CD14-positive monocyte (primary cell): ENCODE results near the gene CD248. TPM values are rescaled to one million over a fixed set of nuclear protein-coding genes. Genes with fewer than 3 reads are reported as not detected.
A peak's percentile ranks its signal among the peaks of the same experiment; 100 is the strongest.

Experiments used
- DNase-seq, 3 donors: peaks; one replicate each; pipeline ENCODE4 v3.0.0-alpha.2; 2011 to 2022
- H2AFZ ChIP-seq: 2 replicates; pipeline ENCODE4 v1.6.0; 2012; ENCODE audit warnings: mild to moderate bottlenecking, low read depth, low read length, inconsistent platforms; ENCODE audit not compliant: insufficient read depth, poor library complexity, severe bottlenecking
- H3K27ac ChIP-seq, 2 donors: 1 replicate in 1 of 2; 2 replicates in 1 of 2; pipeline ENCODE4 v1.5.1; 2012 to 2013; ENCODE audit warnings: low read length in 2 of 2, control low read depth in 1 of 2, inconsistent platforms in 1 of 2, low read depth in 1 of 2, mild to moderate bottlenecking in 1 of 2
- H3K27me3 ChIP-seq, 2 donors: one replicate each; pipeline versions ENCODE4 v1.6.0 to v1.6.1; 2011 to 2013; ENCODE audit warnings: low read length in 2 of 2; ENCODE audit not compliant: control insufficient read depth in 2 of 2, insufficient read depth in 2 of 2
- H3K36me3 ChIP-seq, 2 donors: replicated peaks in 1 of 2; 1 replicate in 1 of 2; 2 replicates in 1 of 2; pipeline versions ENCODE4 v1.5.1 to v1.6.1; 2012 to 2013; ENCODE audit warnings: low read length in 2 of 2, control low read depth in 1 of 2, inconsistent platforms in 1 of 2, mild to moderate bottlenecking in 1 of 2; ENCODE audit not compliant: insufficient read depth in 2 of 2, control insufficient read depth in 1 of 2
- H3K4me1 ChIP-seq, 2 donors: 1 replicate in 1 of 2; 2 replicates in 1 of 2; pipeline versions ENCODE4 v1.5.1 to v1.6.1; 2012 to 2013; ENCODE audit warnings: low read length in 2 of 2, control low read depth in 1 of 2, inconsistent platforms in 1 of 2, mild to moderate bottlenecking in 1 of 2, moderate library complexity in 1 of 2; ENCODE audit not compliant: insufficient read depth in 2 of 2, control insufficient read depth in 1 of 2
- H3K4me2 ChIP-seq: replicated peaks from 2 replicates; pipeline ENCODE3; 2012; ENCODE audit warnings: low read length, moderate library complexity, mild to moderate bottlenecking; ENCODE audit not compliant: poor library complexity, severe bottlenecking; ENCODE audit errors: extremely low read depth
- H3K4me3 ChIP-seq, 3 experiments: fragments of 200-600 bp in 1 of 3; sonication (generic) in 1 of 3; replicated peaks in 1 of 3; 1 replicate in 2 of 3; 2 replicates in 1 of 3; pipeline ENCODE4 v1.5.1; 2011 to 2013; ENCODE audit warnings: low read length in 3 of 3, mild to moderate bottlenecking in 3 of 3, control low read depth in 2 of 3, low read depth in 2 of 3, inconsistent platforms in 1 of 3, moderate library complexity in 1 of 3
- H3K79me2 ChIP-seq: 2 replicates; pipeline ENCODE4 v1.6.0; 2012; ENCODE audit warnings: mild to moderate bottlenecking, control low read depth, inconsistent platforms, low read length, moderate library complexity; ENCODE audit not compliant: insufficient read depth
- H3K9ac ChIP-seq: 2 replicates; pipeline ENCODE4 v1.6.0; 2017; ENCODE audit warnings: low read length, mild to moderate bottlenecking; ENCODE audit not compliant: insufficient read depth, poor library complexity, severe bottlenecking
- H3K9me3 ChIP-seq, 2 donors: replicated peaks in 1 of 2; 1 replicate in 1 of 2; 2 replicates in 1 of 2; pipeline versions ENCODE4 v1.5.1 to v1.6.1; 2012 to 2013; ENCODE audit warnings: low read length in 2 of 2, control low read depth in 1 of 2; ENCODE audit not compliant: control insufficient read depth in 1 of 2, insufficient read depth in 1 of 2
- H4K20me1 ChIP-seq: 2 replicates; pipeline ENCODE4 v1.6.0; 2012; ENCODE audit warnings: mild to moderate bottlenecking, low read length, control low read depth, moderate library complexity; ENCODE audit not compliant: insufficient read depth
- H3K27ac Mint-ChIP-seq, 7 donors: one replicate each; pipeline ENCODE4 v1.8.0; 2020; ENCODE audit warnings: mild to moderate bottlenecking in 7 of 7, mixed read lengths in 7 of 7, moderate library complexity in 6 of 7, inconsistent platforms in 2 of 7
- H3K27me3 Mint-ChIP-seq, 3 donors: one replicate each; pipeline ENCODE4 v1.8.0; 2021 to 2022; ENCODE audit warnings: low read depth in 3 of 3, mild to moderate bottlenecking in 3 of 3, mixed read lengths in 3 of 3, moderate library complexity in 3 of 3, inconsistent platforms in 1 of 3
- H3K36me3 Mint-ChIP-seq, 2 donors: one replicate each; pipeline ENCODE4 v1.8.0; 2020; ENCODE audit warnings: mixed read lengths in 2 of 2, inconsistent platforms in 1 of 2, mild to moderate bottlenecking in 1 of 2
- H3K4me1 Mint-ChIP-seq: one replicate; pipeline ENCODE4 v1.8.0; 2020; ENCODE audit warnings: mild to moderate bottlenecking, mixed read lengths
- H3K4me3 Mint-ChIP-seq, 2 donors: one replicate each; pipeline ENCODE4 v1.8.0; 2020; ENCODE audit warnings: mild to moderate bottlenecking in 2 of 2, mixed read lengths in 2 of 2, moderate library complexity in 1 of 2
- H3K9me3 Mint-ChIP-seq, 7 donors: one replicate each; pipeline ENCODE4 v1.8.0; 2020 to 2022; ENCODE audit warnings: mixed read lengths in 7 of 7, mild to moderate bottlenecking in 6 of 7, moderate library complexity in 6 of 7, inconsistent platforms in 2 of 7
- CTCF ChIP-seq: fragments of 200-600 bp; IDR thresholded peaks from one replicate; pipeline ENCODE4 v1.8.0; 2022; ENCODE audit warnings: antibody characterized with exemption, mild to moderate bottlenecking
- WGBS: methylation state at CpG from one replicate; pipeline ENCODE4 v1.1.5; 2013; ENCODE audit warnings: missing lambda C conversion rate; ENCODE audit not compliant: insufficient coverage; 5-methylcytosine and 5-hydroxymethylcytosine counted together
- intact Hi-C, 2 donors: fragments of 100-400 bp; cut with micrococcal nuclease; formaldehyde crosslinking; loops; one replicate each; pipeline versions ENCODE4 v1.15.0 to v1.15.1; 2023
- polyA plus RNA-seq, 3 donors: library from polyadenylated mRNA; depleted of rRNA in 1 of 3; unstranded in 2 of 3; stranded (reverse) in 1 of 3; fragments of 300-500 nt in 2 of 3; fragments of >200 nt in 1 of 3; fragmentation: Illumina TruSeq in 2 of 3; gene quantifications; 1 replicate in 2 of 3; 2 replicates in 1 of 3; pipeline ENCODE4 v1.2.3, GENCODE V29; 2012 to 2021

The CD248 gene
- polyA plus RNA-seq, 3 donors = 0.05 to 0.13 TPM; not detected in 1

- intact Hi-C loops = no loop called here
- H3K9me3 ChIP-seq = no peaks in the 10 kb centered on the region
- H3K4me1 Mint-ChIP-seq = peaks cover 36% of the 10 kb centered on the region
- H3K36me3 Mint-ChIP-seq = peaks cover 31 to 40% of the 10 kb centered on the region in 2 donors
- H3K4me2 ChIP-seq = no peak overlapping the region
- peaks cover 30 to 37% of the 10 kb centered on the region in 2 donors for H3K4me1 ChIP-seq
- 96% methylated on average over 7 of the region's 19 CpGs for WGBS
- H3K27ac ChIP-seq = no peak overlapping the region
- H3K36me3 ChIP-seq = peaks cover 36 to 46% of the 10 kb centered on the region in 2 donors
- TF ChIP-seq CTCF = no peak
- H3K9me3 Mint-ChIP-seq = no peaks in the 10 kb centered on the region
- no peak overlapping the region for H2AFZ ChIP-seq
- peaks cover 13% of the 10 kb centered on the region for H3K79me2 ChIP-seq
- H3K4me3 ChIP-seq = no peak overlapping the region
- H3K27me3 ChIP-seq = no peaks in the 10 kb centered on the region
- H3K27ac Mint-ChIP-seq = no peak overlapping the region
- no peak overlapping the region for H3K4me3 Mint-ChIP-seq
- H3K27me3 Mint-ChIP-seq = peaks cover 0 to 3% (median 0%) of the 10 kb centered on the region in 3 donors
- no peak overlapping the region for H3K9ac ChIP-seq
- H4K20me1 ChIP-seq = peaks cover 33% of the 10 kb centered on the region
- DNase-seq = peak in 1 of 3 donors; percentile 3
Measured at GRCh38 chr11:66333220-66333877, 16.5 kb upstream of the CD248 start.

- no peak overlapping the region for H3K4me2 ChIP-seq
- no peak overlapping the region for H2AFZ ChIP-seq
- Mint-ChIP-seq H3K27me3 (peaks cover 0 to 3% (median 0%) of the 10 kb centered on the region in 3 donors), H3K9me3 (no peaks in the 10 kb centered on the region), H3K4me3 (no peak overlapping the region), H3K36me3 (peaks cover 27 to 38% of the 10 kb centered on the region in 2 donors), H3K4me1 (peaks cover 41% of the 10 kb centered on the region), H3K27ac (peak overlapping the region in 2 of 7 donors; percentile 46 to 50)
- H3K9ac ChIP-seq = no peak overlapping the region
- no peak for TF ChIP-seq CTCF
- H3K27me3 ChIP-seq = no peaks in the 10 kb centered on the region
- peaks cover 33% of the 10 kb centered on the region for H4K20me1 ChIP-seq
- H3K4me3 ChIP-seq = no peak overlapping the region
- peaks cover 13% of the 10 kb centered on the region for H3K79me2 ChIP-seq
- 93% methylated on average over 13 of the region's 18 CpGs for WGBS
- H3K9me3 ChIP-seq = no peaks in the 10 kb centered on the region
- H3K4me1 ChIP-seq = peaks cover 33 to 41% of the 10 kb centered on the region in 2 donors
- DNase-seq = no peak
- no peak overlapping the region for H3K27ac ChIP-seq
- peaks cover 30 to 39% of the 10 kb centered on the region in 2 donors for H3K36me3 ChIP-seq
- intact Hi-C loops = no loop called here
Measured at GRCh38 chr11:66332371-66333219, 15.8 kb upstream of the CD248 start.
